Peyer's patch (tissue), 4 donors: ENCODE measurements around the gene GTPBP8. TPM values are rescaled to one million over a fixed set of nuclear protein-coding genes. Genes with fewer than 3 reads are reported as not detected.

Experiments used
- DNase-seq, 3 donors: peaks; one replicate each; pipeline ENCODE4 v3.0.0-alpha.2; 2017 to 2019
- H3K27ac ChIP-seq, 4 donors: fragments of 200-600 bp; sonication (generic); one replicate each; pipeline ENCODE4 v1.5.1; 2016 to 2019
- H3K27me3 ChIP-seq, 2 donors: fragments of 200-600 bp; sonication (generic); one replicate each; pipeline ENCODE4 v1.5.1; 2019
- H3K36me3 ChIP-seq, 3 donors: fragments of 200-600 bp; sonication (generic); one replicate each; pipeline ENCODE4 v1.5.1; 2016 to 2019
- H3K4me1 ChIP-seq, 4 donors: fragments of 200-600 bp; sonication (generic); one replicate each; pipeline ENCODE4 v1.5.1; 2016 to 2019
- H3K4me3 ChIP-seq, 4 donors: fragments of 200-600 bp; sonication (generic); 1 replicate in 3 of 4; 2 replicates in 1 of 4; pipeline ENCODE4 v1.5.1; 2016 to 2019; ENCODE audit warnings: mild to moderate bottlenecking in 1 of 4
- H3K9me3 ChIP-seq, 4 donors: fragments of 200-600 bp; sonication (generic); one replicate each; pipeline ENCODE4 v1.5.1; 2016 to 2019; ENCODE audit warnings: mild to moderate bottlenecking in 1 of 4
- POLR2A ChIP-seq, 2 donors: fragments of 450-650 bp; IDR thresholded peaks; one replicate each; pipeline ENCODE4 v1.5.1; 2017; ENCODE audit warnings: antibody characterized with exemption in 2 of 2, mild to moderate bottlenecking in 2 of 2, moderate library complexity in 2 of 2
- total RNA-seq, 4 donors: library from RNA; depleted of rRNA; stranded (reverse); fragments of >200 nt; gene quantifications; one replicate each; pipeline ENCODE4 v1.1.0, GENCODE V29; 2016
- TF ChIP-seq, protein P1 (sequence below), 6 experiments: fragments of 450-650 bp in 4 of 6; fragments of 200-600 bp in 2 of 6; sonication (generic) in 1 of 6; IDR thresholded peaks; one replicate each; pipeline ENCODE4 v1.5.1; 2017 to 2019; ENCODE audit warnings: antibody characterized with exemption in 6 of 6, mild to moderate bottlenecking in 3 of 6, moderate library complexity in 1 of 6

GTPBP8 gene
- total RNA-seq, 4 donors from 2014 or later = 27.9 to 43.7 (median 33.5) TPM

DNA sequence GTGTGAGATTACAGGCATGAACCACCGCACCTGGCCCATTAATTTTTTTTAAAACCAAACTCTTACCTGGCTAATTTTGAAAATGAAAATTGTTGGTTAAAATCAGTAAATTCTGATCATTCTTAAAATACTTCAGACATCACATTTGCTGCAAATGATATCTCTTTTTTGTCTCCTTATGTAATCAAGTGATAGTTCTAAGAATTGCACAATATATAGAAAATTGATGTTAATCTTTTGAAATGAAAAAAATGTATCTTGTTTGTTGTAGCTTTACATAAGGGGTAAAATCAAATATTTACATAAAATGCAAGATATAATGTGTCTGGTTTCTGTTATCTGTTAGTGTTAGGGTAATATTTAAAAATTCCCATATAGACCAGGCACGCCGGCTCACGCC is 5.0 kb downstream of the GTPBP8 start:
- Histone ChIP-seq H3K27me3 (no peaks in the 10 kb centered on the region), H3K4me3 (no peak overlapping the region), H3K4me1 (peaks cover 0 to 11% (median 4%) of the 10 kb centered on the region in 4 donors), H3K27ac (no peak overlapping the region), H3K9me3 (no peaks in the 10 kb centered on the region), H3K36me3 (peaks cover 0 to 28% (median 0%) of the 10 kb centered on the region in 3 donors)
- TF ChIP-seq, protein P1, sequence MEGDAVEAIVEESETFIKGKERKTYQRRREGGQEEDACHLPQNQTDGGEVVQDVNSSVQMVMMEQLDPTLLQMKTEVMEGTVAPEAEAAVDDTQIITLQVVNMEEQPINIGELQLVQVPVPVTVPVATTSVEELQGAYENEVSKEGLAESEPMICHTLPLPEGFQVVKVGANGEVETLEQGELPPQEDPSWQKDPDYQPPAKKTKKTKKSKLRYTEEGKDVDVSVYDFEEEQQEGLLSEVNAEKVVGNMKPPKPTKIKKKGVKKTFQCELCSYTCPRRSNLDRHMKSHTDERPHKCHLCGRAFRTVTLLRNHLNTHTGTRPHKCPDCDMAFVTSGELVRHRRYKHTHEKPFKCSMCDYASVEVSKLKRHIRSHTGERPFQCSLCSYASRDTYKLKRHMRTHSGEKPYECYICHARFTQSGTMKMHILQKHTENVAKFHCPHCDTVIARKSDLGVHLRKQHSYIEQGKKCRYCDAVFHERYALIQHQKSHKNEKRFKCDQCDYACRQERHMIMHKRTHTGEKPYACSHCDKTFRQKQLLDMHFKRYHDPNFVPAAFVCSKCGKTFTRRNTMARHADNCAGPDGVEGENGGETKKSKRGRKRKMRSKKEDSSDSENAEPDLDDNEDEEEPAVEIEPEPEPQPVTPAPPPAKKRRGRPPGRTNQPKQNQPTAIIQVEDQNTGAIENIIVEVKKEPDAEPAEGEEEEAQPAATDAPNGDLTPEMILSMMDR (IDR thresholded peaks at IDR 0.05) = no peak
- no peak for TF ChIP-seq POLR2A (IDR thresholded peaks at IDR 0.05)
- DNase-seq = no peak

DNA sequence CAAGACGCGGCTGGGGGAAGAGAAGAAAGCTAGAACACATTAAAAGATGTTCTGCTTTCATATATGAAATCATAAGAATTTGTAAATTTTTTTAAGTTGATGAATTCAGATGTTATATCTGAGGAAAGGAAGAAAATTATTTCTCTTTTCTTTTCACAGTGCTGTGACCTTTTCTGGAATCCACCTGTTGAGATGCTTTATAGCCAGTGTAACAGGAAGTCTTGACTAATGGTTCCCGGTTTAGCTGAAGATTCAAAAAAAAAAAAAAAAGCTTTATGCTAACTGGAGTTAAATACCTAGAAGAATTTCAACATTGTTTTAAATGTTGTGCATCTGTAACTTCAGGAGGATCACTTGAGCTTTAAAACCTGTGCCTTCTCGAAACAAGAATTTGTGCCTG is 9.9 kb downstream of the GTPBP8 start:
- Histone ChIP-seq H3K27me3 (no peaks in the 10 kb centered on the region), H3K4me3 (no peak overlapping the region), H3K27ac (no peak overlapping the region), H3K9me3 (no peaks in the 10 kb centered on the region), H3K4me1 (no peaks in the 10 kb centered on the region), H3K36me3 (peaks cover 0 to 60% (median 0%) of the 10 kb centered on the region in 3 donors)
- TF ChIP-seq, protein P1 (IDR thresholded peaks at IDR 0.05) = no peak
- TF ChIP-seq POLR2A (IDR thresholded peaks at IDR 0.05) = no peak
- DNase-seq = no peak

DNA sequence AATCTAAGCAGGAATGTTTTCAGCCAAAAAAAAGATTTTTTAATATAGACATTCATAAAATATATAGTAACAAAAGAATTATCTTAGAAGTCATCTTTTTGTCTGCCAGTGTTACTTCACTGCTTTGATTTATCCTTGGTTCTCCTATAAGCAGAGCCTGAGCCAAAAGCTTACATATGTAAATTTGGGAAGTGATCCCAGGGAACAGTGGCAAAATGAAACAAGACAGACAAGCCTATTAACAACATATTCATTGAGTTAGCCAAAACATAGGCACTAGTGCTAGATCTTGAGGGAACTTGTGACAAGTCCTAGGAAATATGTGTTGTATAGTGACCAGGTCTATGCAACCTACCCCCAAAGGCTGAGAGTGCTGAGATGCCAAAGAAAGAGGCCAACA is 11.3 kb downstream of the GTPBP8 start:
- H3K27me3 ChIP-seq = no peaks in the 10 kb centered on the region
- no peak for TF ChIP-seq POLR2A (IDR thresholded peaks at IDR 0.05)
- TF ChIP-seq, protein P1 (IDR thresholded peaks at IDR 0.05) = no peak
- no peak overlapping the region for H3K4me3 ChIP-seq
- no peaks in the 10 kb centered on the region for H3K9me3 ChIP-seq
- DNase-seq = no peak
- H3K27ac ChIP-seq = no peak overlapping the region
- H3K4me1 ChIP-seq = no peaks in the 10 kb centered on the region
- H3K36me3 ChIP-seq = peaks cover 0 to 73% (median 0%) of the 10 kb centered on the region in 3 donors

DNA sequence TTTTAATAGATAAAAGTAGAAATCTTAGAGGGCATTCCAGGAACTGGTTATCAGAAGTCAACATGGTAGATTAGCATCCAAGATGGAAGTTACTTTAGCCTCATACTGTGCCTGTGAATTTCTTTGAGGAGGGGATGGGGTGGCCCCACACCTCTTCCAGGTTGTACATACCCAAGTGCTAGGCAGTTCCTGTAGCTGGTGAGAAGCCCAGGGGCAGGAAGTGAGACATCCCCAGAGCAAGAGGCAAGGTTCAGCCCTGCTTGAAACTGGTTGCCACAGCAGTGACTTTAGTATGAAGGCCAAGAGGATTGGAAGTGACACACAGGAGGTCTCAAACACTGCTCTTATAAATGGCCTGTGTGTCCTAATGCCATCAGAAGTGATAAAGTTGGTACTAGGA is 11.9 kb downstream of the GTPBP8 start:
- Histone ChIP-seq H3K4me1 (no peaks in the 10 kb centered on the region), H3K27me3 (no peaks in the 10 kb centered on the region), H3K36me3 (peaks cover 0 to 76% (median 0%) of the 10 kb centered on the region in 3 donors), H3K4me3 (no peak overlapping the region), H3K27ac (no peak overlapping the region), H3K9me3 (no peaks in the 10 kb centered on the region)
- peak in 1 of 3 donors; percentile 51 for DNase-seq
- no peak for TF ChIP-seq POLR2A (IDR thresholded peaks at IDR 0.05)
- TF ChIP-seq, protein P1 (IDR thresholded peaks at IDR 0.05) = no peak

DNA sequence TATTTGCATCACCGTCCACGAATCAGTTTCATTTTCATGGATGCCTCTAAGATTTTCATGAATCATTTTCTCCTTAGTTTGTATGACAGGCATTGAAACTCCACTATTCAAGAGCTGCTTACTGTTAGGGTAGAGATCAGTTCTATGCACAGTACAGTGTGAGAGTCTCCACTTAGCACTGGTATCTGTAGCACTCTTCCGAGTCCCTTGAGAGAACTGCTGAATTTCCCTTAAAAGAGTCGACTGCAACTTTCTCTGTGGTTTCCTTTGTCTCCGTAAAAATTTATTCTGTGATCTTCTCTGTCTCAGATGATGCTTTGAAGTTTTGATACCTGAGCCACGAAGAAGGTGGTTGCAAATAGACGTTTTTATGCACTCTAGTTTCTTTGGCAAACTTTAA is 14.8 kb downstream of the GTPBP8 start:
- no peaks in the 10 kb centered on the region for H3K9me3 ChIP-seq
- no peak for TF ChIP-seq POLR2A (IDR thresholded peaks at IDR 0.05)
- TF ChIP-seq, protein P1 (IDR thresholded peaks at IDR 0.05) = no peak
- H3K27me3 ChIP-seq = no peaks in the 10 kb centered on the region
- no peaks in the 10 kb centered on the region for H3K4me1 ChIP-seq
- no peak overlapping the region for H3K4me3 ChIP-seq
- peaks cover 0 to 66% (median 0%) of the 10 kb centered on the region in 3 donors for H3K36me3 ChIP-seq
- no peak overlapping the region for H3K27ac ChIP-seq
- DNase-seq = no peak
